ENCODE results near the gene CAMKV. TPM values are rescaled to one million over a fixed set of nuclear protein-coding genes. Genes with fewer than 3 reads are reported as not detected.

The CAMKV gene
- total and polyA plus RNA-seq, 2 of the 4 experiments (the other 2 are of a cell fraction) = not detected

DNA sequence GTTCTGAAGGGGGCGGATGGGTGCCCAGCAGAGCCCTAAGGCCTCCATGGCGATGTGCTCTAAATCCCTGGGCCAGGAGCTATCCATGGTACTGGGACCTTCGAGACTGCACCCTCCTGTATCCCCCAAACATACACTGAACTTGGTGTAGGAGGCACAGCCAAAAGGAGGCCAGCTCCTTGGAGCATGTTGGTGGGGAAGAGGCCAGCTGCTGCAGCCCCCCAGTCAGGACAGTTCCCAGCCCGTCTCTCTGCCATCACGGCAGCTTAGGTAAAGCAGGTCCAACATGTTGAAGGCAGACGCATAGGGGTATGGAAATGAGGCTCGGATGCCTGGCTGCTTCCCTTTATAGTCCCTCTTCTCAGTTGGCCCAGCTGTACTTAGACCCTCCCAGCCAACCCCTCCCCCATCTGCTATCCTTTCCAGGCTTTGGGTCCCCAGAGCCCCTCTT is 1.8 kb downstream of the CAMKV start:
- Histone ChIP-seq H3K4me2 (ENCODE audit: low read depth, low read length) (no peak overlapping the region), H4K8ac (ENCODE audit: low read depth in 2 of 2, low read length in 2 of 2) (no peak overlapping the region), H2AFZ (replicated peaks; ENCODE audit: low read length, poor library complexity) (peak overlapping the region; percentile 52), H4K5ac (ENCODE audit: low read depth, low read length) (no peak overlapping the region), H3K14ac (replicated peaks; ENCODE audit: low read depth, low read length) (no peak overlapping the region), H3K56ac (ENCODE audit: extremely low read depth, insufficient read depth, low read length) (no peak overlapping the region), H2BK5ac (ENCODE audit: low read depth, low read length, poor library complexity, severe bottlenecking) (no peak overlapping the region), H3K27ac (ENCODE audit: insufficient read depth, low read length) (no peak overlapping the region), H3K4me3 (ENCODE audit: insufficient read depth, low read depth, low read length) (no peak overlapping the region), H4K91ac (ENCODE audit: insufficient read depth, low read depth, low read length) (no peak overlapping the region), H3K27me3 (ENCODE audit: control insufficient read depth, insufficient read depth, low read length) (peaks cover 79% of the 10 kb centered on the region), H3K4me1 (ENCODE audit: control insufficient read depth, insufficient read depth, low read length) (no peaks in the 10 kb centered on the region), H2BK20ac (ENCODE audit: low read depth, low read length) (no peak overlapping the region), H3K36me3 (ENCODE audit: control insufficient read depth, insufficient read depth, low read length) (no peaks in the 10 kb centered on the region), H4K20me1 (ENCODE audit: insufficient read depth, low read length) (no peaks in the 10 kb centered on the region), H3K23ac (ENCODE audit: low read depth, low read length) (no peak overlapping the region), H2BK15ac (ENCODE audit: low read depth, low read length) (no peak overlapping the region), H3K9me1 (ENCODE audit: insufficient read depth, low read length) (no peaks in the 10 kb centered on the region), H2BK120ac (ENCODE audit: low read depth, low read length) (no peak overlapping the region), H3K18ac (ENCODE audit: low read depth, low read length) (no peak overlapping the region), H3K79me1 (ENCODE audit: low read depth in 1 of 2, low read length in 2 of 2) (no peaks in the 10 kb centered on the region), H3K4ac (ENCODE audit: low read depth, low read length) (no peak overlapping the region), H2AK5ac (ENCODE audit: low read depth, low read length) (no peak overlapping the region), H3K9me3 (ENCODE audit: control insufficient read depth, insufficient read depth, low read length) (no peaks in the 10 kb centered on the region), H2AK9ac (replicated peaks; ENCODE audit: low read depth, low read length, poor library complexity) (no peak overlapping the region), H3K9ac (ENCODE audit: low read depth, low read length) (no peak overlapping the region)
- DNase-seq (peak; percentile 44), ATAC-seq (ENCODE audit: low read depth) (peak; percentile 86)
- no TSS peak for BruUV-seq (replicated peaks)
- POLR2A ChIA-PET (ENCODE audit: unreplicated experiment) = no interaction called here
- dilution Hi-C loops (cut with HindIII; ENCODE audit: low sequenced_read_pairs, unreplicated experiment) = no loop called here
- no peak for TF ChIP-seq MAFK (IDR thresholded peaks at IDR 0.05; ENCODE audit: low read depth, low read length)
- TF ChIP-seq FOS (IDR thresholded peaks at IDR 0.05; ENCODE audit: low read depth, low read length) = no peak
- no peak for TF ChIP-seq CHD1 (IDR thresholded peaks at IDR 0.05; ENCODE audit: low read depth, low read length)
- TF ChIP-seq, protein P1, sequence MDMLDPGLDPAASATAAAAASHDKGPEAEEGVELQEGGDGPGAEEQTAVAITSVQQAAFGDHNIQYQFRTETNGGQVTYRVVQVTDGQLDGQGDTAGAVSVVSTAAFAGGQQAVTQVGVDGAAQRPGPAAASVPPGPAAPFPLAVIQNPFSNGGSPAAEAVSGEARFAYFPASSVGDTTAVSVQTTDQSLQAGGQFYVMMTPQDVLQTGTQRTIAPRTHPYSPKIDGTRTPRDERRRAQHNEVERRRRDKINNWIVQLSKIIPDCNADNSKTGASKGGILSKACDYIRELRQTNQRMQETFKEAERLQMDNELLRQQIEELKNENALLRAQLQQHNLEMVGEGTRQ (IDR thresholded peaks at IDR 0.05; ENCODE audit: low read depth, low read length) = no peak
- no peak for TF ChIP-seq POLR2A (IDR thresholded peaks at IDR 0.05; ENCODE audit: low read depth, low read length)
- TF ChIP-seq CEBPB (IDR thresholded peaks at IDR 0.05; ENCODE audit: low read depth, low read length) = no peak
- no peak for TF ChIP-seq SMC3 (IDR thresholded peaks at IDR 0.05; ENCODE audit: low read depth, low read length)
- in situ Hi-C loops (cut with MboI; ENCODE audit: low sequenced_read_pairs) = no loop called here
- intact Hi-C loops (cut with micrococcal nuclease) = no loop called here
- CTCF ChIA-PET = no interaction called here
- WGBS, 2 experiments (ENCODE audit: extremely low coverage in 2 of 2, insufficient read length in 1 of 2) = no CpG with 5 or more reads among the region's 7 CpGs
